HepG2 (cell line): ENCODE measurements around the gene KRCC1.

Experiments
- POLR2G ChIP-seq: fragments of 200-400 bp; formaldehyde crosslinking; IDR thresholded peaks from 2 replicates; pipeline ENCODE4 v1.6.1; 2018; ENCODE audit warnings: mild to moderate bottlenecking, low read depth, low read length, moderate library complexity
- ZNF274 ChIP-seq: sonication (generic); formaldehyde crosslinking; IDR thresholded peaks from 2 replicates; pipeline ENCODE4 v1.5.1; 2020; ENCODE audit warnings: mild to moderate bottlenecking, missing genetic modification reagents
- TF ChIP-seq, protein P1 (sequence below): sonication (generic); formaldehyde crosslinking; IDR thresholded peaks from 2 replicates; pipeline ENCODE4 v1.5.0; 2020; ENCODE audit warnings: mild to moderate bottlenecking, missing genetic modification reagents, moderate library complexity

DNA sequence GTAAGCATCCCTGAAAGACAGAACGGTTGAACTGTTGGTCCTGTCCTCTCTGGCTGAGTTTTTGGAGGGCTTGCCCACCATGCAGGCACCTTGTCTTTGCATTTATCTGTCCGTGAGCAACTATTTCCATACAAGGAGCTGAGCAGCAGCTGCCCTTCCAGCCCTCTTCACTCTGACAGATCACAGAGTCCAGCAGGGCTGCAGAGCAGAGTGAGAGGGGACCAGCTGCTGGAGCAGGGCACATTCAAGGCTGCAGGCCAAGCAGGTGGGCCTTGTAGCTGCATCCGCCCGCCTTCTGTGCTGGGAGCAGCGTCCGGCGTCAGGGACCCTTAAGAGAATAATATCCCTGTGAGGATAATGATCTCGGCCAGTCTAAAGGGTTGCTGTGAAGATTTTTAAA is 21.5 kb upstream of the KRCC1 start:
- TF ChIP-seq ZNF274 (CRISPR knock-in tag) (no peak), POLR2G (no peak)
- TF ChIP-seq, protein P1, sequence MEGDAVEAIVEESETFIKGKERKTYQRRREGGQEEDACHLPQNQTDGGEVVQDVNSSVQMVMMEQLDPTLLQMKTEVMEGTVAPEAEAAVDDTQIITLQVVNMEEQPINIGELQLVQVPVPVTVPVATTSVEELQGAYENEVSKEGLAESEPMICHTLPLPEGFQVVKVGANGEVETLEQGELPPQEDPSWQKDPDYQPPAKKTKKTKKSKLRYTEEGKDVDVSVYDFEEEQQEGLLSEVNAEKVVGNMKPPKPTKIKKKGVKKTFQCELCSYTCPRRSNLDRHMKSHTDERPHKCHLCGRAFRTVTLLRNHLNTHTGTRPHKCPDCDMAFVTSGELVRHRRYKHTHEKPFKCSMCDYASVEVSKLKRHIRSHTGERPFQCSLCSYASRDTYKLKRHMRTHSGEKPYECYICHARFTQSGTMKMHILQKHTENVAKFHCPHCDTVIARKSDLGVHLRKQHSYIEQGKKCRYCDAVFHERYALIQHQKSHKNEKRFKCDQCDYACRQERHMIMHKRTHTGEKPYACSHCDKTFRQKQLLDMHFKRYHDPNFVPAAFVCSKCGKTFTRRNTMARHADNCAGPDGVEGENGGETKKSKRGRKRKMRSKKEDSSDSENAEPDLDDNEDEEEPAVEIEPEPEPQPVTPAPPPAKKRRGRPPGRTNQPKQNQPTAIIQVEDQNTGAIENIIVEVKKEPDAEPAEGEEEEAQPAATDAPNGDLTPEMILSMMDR = no peak
